ENCODE measurements around the gene RPA3.

RPA3 gene

GRCh38 chr7:7757576-7757975 is 39.2 kb upstream of the RPA3 start:
- Histone ChIP-seq H3K9me3 (ENCODE audit: control insufficient read depth, insufficient read depth, low read length) (no peaks in the 10 kb centered on the region), H3K36me3 (ENCODE audit: control insufficient read depth, low read length) (no peaks in the 10 kb centered on the region), H3K27ac (ENCODE audit: low read depth, low read length) (no peak overlapping the region), H3K79me2 (ENCODE audit: control insufficient read depth, low read length) (no peaks in the 10 kb centered on the region), H3K4me3 (ENCODE audit: low read length) (no peak overlapping the region), H3F3A (ENCODE audit: control insufficient read depth, insufficient read depth) (no peaks in the 10 kb centered on the region), H3K9me2 (replicated peaks; ENCODE audit: control insufficient read depth, low read length) (no peaks in the 10 kb centered on the region), H4K20me1 (ENCODE audit: control insufficient read depth, insufficient read depth, low read depth, low read length) (no peaks in the 10 kb centered on the region), H3K4me1 (ENCODE audit: control insufficient read depth, low read length) (peaks cover 17% of the 10 kb centered on the region), H3K27me3 (ENCODE audit: control insufficient read depth, low read length) (no peaks in the 10 kb centered on the region), H3K4me2 (ENCODE audit: low read length) (no peak overlapping the region)
- no peak for TF ChIP-seq CTCF (IDR thresholded peaks at IDR 0.05; ENCODE audit: low read depth, low read length, poor library complexity, severe bottlenecking)
- no peak for TF ChIP-seq EZH2phosphoT487 (IDR thresholded peaks at IDR 0.05; ENCODE audit: borderline replicate concordance, low read length)

GRCh38 chr7:7756577-7756976 is 38.2 kb upstream of the RPA3 start:
- no peaks in the 10 kb centered on the region for H3K79me2 ChIP-seq (ENCODE audit: control insufficient read depth, low read length)
- no peaks in the 10 kb centered on the region for H3K9me3 ChIP-seq (ENCODE audit: control insufficient read depth, insufficient read depth, low read length)
- no peaks in the 10 kb centered on the region for H3K36me3 ChIP-seq (ENCODE audit: control insufficient read depth, low read length)
- H3K4me3 ChIP-seq (ENCODE audit: low read length) = no peak overlapping the region
- no peaks in the 10 kb centered on the region for H3K27me3 ChIP-seq (ENCODE audit: control insufficient read depth, low read length)
- no peaks in the 10 kb centered on the region for H3F3A ChIP-seq (ENCODE audit: control insufficient read depth, insufficient read depth)
- TF ChIP-seq CTCF (IDR thresholded peaks at IDR 0.05; ENCODE audit: low read depth, low read length, poor library complexity, severe bottlenecking) (no peak), EZH2phosphoT487 (IDR thresholded peaks at IDR 0.05; ENCODE audit: borderline replicate concordance, low read length) (no peak)
- H3K9me2 ChIP-seq (replicated peaks; ENCODE audit: control insufficient read depth, low read length) = no peaks in the 10 kb centered on the region
- H4K20me1 ChIP-seq (ENCODE audit: control insufficient read depth, insufficient read depth, low read depth, low read length) = no peaks in the 10 kb centered on the region
- peaks cover 7% of the 10 kb centered on the region for H3K4me1 ChIP-seq (ENCODE audit: control insufficient read depth, low read length)
- H3K4me2 ChIP-seq (ENCODE audit: low read length) = no peak overlapping the region
- H3K27ac ChIP-seq (ENCODE audit: low read depth, low read length) = no peak overlapping the region

GRCh38 chr7:7751243-7752092 is 33.1 kb upstream of the RPA3 start:
- Histone ChIP-seq H3K27me3 (ENCODE audit: control insufficient read depth, low read length) (no peaks in the 10 kb centered on the region), H3K27ac (ENCODE audit: low read depth, low read length) (no peak overlapping the region), H3K4me3 (ENCODE audit: low read length) (no peak overlapping the region), H3K79me2 (ENCODE audit: control insufficient read depth, low read length) (no peaks in the 10 kb centered on the region), H3K9me3 (ENCODE audit: control insufficient read depth, insufficient read depth, low read length) (no peaks in the 10 kb centered on the region), H3F3A (ENCODE audit: control insufficient read depth, insufficient read depth) (no peaks in the 10 kb centered on the region), H3K4me2 (ENCODE audit: low read length) (no peak overlapping the region), H3K36me3 (ENCODE audit: control insufficient read depth, low read length) (no peaks in the 10 kb centered on the region), H3K4me1 (ENCODE audit: control insufficient read depth, low read length) (no peaks in the 10 kb centered on the region), H3K9me2 (replicated peaks; ENCODE audit: control insufficient read depth, low read length) (no peaks in the 10 kb centered on the region), H4K20me1 (ENCODE audit: control insufficient read depth, insufficient read depth, low read depth, low read length) (no peaks in the 10 kb centered on the region)
- TF ChIP-seq CTCF (IDR thresholded peaks at IDR 0.05; ENCODE audit: low read depth, low read length, poor library complexity, severe bottlenecking) = no peak
- no peak for TF ChIP-seq EZH2phosphoT487 (IDR thresholded peaks at IDR 0.05; ENCODE audit: borderline replicate concordance, low read length)

Measured in DOHH2 (cell line).